KBM-7 (cell line): Measurements from ENCODE around the gene USF2.
A peak's percentile ranks its signal among the peaks of the same experiment; 100 is the strongest.

Source experiments
- DNase-seq: peaks from one replicate; pipeline ENCODE4 v3.0.0-alpha.2; 2015
- in situ Hi-C: fragments of 300-500 bp; cut with MboI; formaldehyde crosslinking; loops from 2 replicates; pipeline ENCODE4 v1.14.3; 2020; ENCODE audit warnings: low sequenced_read_pairs, low pct_unique_long_range_greater_than_20kb, mixed read lengths

The USF2 gene

GRCh38 chr19:35295792-35296462 lies 27.2 kb downstream of the USF2 start:
- in situ Hi-C loops: no loop called here
- peak; percentile 49 for DNase-seq

GRCh38 chr19:35296644-35297514 lies 28.1 kb downstream of the USF2 start:
- DNase-seq: no peak
- in situ Hi-C loops: no loop called here

GRCh38 chr19:35297515-35297848 lies 28.7 kb downstream of the USF2 start:
- no peak for DNase-seq
- in situ Hi-C loops: no loop called here

- in situ Hi-C loops: no loop called here
- DNase-seq: no peak
These were observed 29.2 kb downstream of the USF2 start for GRCh38 chr19:35297922-35298321.

GRCh38 chr19:35298561-35298972 lies 29.8 kb downstream of the USF2 start:
- in situ Hi-C loops: no loop called here
- no peak for DNase-seq

GRCh38 chr19:35299523-35300338 lies 31.0 kb downstream of the USF2 start:
- in situ Hi-C loops: no loop called here

GRCh38 chr19:35300339-35300649 lies 31.5 kb downstream of the USF2 start:
- in situ Hi-C loops: no loop called here

More at GRCh38 chr19:35299523-35300338, 31.0 kb downstream of the USF2 start:
- DNase-seq: no peak

GRCh38 chr19:35301961-35302360 lies 33.2 kb downstream of the USF2 start:
- in situ Hi-C loops: no loop called here
- no peak for DNase-seq

More at GRCh38 chr19:35300339-35300649, 31.5 kb downstream of the USF2 start:
- no peak for DNase-seq

- DNase-seq: no peak
- in situ Hi-C loops: no loop called here
These were observed 33.7 kb downstream of the USF2 start for GRCh38 chr19:35302446-35302845.

- DNase-seq: no peak
- in situ Hi-C loops: no loop called here
These were observed 34.7 kb downstream of the USF2 start for GRCh38 chr19:35303357-35303915.

- no peak for DNase-seq
- in situ Hi-C loops: no loop called here
These were observed 35.3 kb downstream of the USF2 start for GRCh38 chr19:35304036-35304435.

- in situ Hi-C loops: no loop called here
- no peak for DNase-seq
These were observed 36.4 kb downstream of the USF2 start for GRCh38 chr19:35305181-35305580.

- DNase-seq: no peak
- in situ Hi-C loops: no loop called here
These were observed 37.9 kb downstream of the USF2 start for GRCh38 chr19:35306473-35307246.

GRCh38 chr19:35307931-35308330 lies 39.2 kb downstream of the USF2 start:
- in situ Hi-C loops: no loop called here
- no peak for DNase-seq

GRCh38 chr19:35308910-35309309 lies 40.1 kb downstream of the USF2 start:
- in situ Hi-C loops: no loop called here
- DNase-seq: no peak

- in situ Hi-C loops: no loop called here
- DNase-seq: no peak
These were observed 40.9 kb downstream of the USF2 start for GRCh38 chr19:35309481-35310279.

GRCh38 chr19:35310331-35310730 lies 41.6 kb downstream of the USF2 start:
- in situ Hi-C loops: no loop called here
- DNase-seq: no peak

GRCh38 chr19:35310811-35311465 lies 42.2 kb downstream of the USF2 start:
- in situ Hi-C loops: no loop called here
- DNase-seq: no peak
